Measurements from ENCODE around the gene CTNND2. TPM values are rescaled to one million over a fixed set of nuclear protein-coding genes. Genes with fewer than 3 reads are reported as not detected.

The CTNND2 gene
- total RNA-seq, 1 donor from 2014 or later: 2.5 TPM

GRCh38 chr5:11050596-11051304 lies 853.5 kb downstream of the CTNND2 start:
- H3K36me3 Mint-ChIP-seq (ENCODE audit: unreplicated experiment): no peaks in the 10 kb centered on the region

GRCh38 chr5:11048760-11049159 lies 855.5 kb downstream of the CTNND2 start:
- Mint-ChIP-seq H3K27ac (ENCODE audit: unreplicated experiment) (no peak overlapping the region), H3K4me1 (ENCODE audit: unreplicated experiment) (no peaks in the 10 kb centered on the region), H3K36me3 (ENCODE audit: unreplicated experiment) (no peaks in the 10 kb centered on the region), H3K4me3 (ENCODE audit: unreplicated experiment) (no peak overlapping the region), H3K27me3 (ENCODE audit: unreplicated experiment) (peaks cover 2% of the 10 kb centered on the region), H3K9me3 (ENCODE audit: unreplicated experiment) (no peaks in the 10 kb centered on the region)
- TF ChIP-seq CTCF (IDR thresholded peaks at IDR 0.05): no peak
- DNase-seq (ENCODE audit: extremely low spot score, unreplicated experiment): no peak

More at GRCh38 chr5:11050596-11051304, 853.5 kb downstream of the CTNND2 start:
- H3K9me3 Mint-ChIP-seq (ENCODE audit: unreplicated experiment): no peaks in the 10 kb centered on the region
- H3K27me3 Mint-ChIP-seq (ENCODE audit: unreplicated experiment): peaks cover 11% of the 10 kb centered on the region
- TF ChIP-seq CTCF (IDR thresholded peaks at IDR 0.05): no peak
- no peak overlapping the region for H3K4me3 Mint-ChIP-seq (ENCODE audit: unreplicated experiment)
- no peak overlapping the region for H3K27ac Mint-ChIP-seq (ENCODE audit: unreplicated experiment)
- DNase-seq (ENCODE audit: extremely low spot score, unreplicated experiment): no peak
- H3K4me1 Mint-ChIP-seq (ENCODE audit: unreplicated experiment): no peaks in the 10 kb centered on the region

- no peak for DNase-seq (ENCODE audit: extremely low spot score, unreplicated experiment)
- Mint-ChIP-seq H3K36me3 (ENCODE audit: unreplicated experiment) (no peaks in the 10 kb centered on the region), H3K9me3 (ENCODE audit: unreplicated experiment) (no peaks in the 10 kb centered on the region), H3K4me3 (ENCODE audit: unreplicated experiment) (no peak overlapping the region), H3K27me3 (ENCODE audit: unreplicated experiment) (no peaks in the 10 kb centered on the region), H3K4me1 (ENCODE audit: unreplicated experiment) (no peaks in the 10 kb centered on the region), H3K27ac (ENCODE audit: unreplicated experiment) (no peak overlapping the region)
- no peak for TF ChIP-seq CTCF (IDR thresholded peaks at IDR 0.05)
These were observed 856.6 kb downstream of the CTNND2 start for GRCh38 chr5:11047625-11048024.

GRCh38 chr5:11047030-11047429 lies 857.2 kb downstream of the CTNND2 start:
- Mint-ChIP-seq H3K4me1 (ENCODE audit: unreplicated experiment) (no peaks in the 10 kb centered on the region), H3K4me3 (ENCODE audit: unreplicated experiment) (no peak overlapping the region), H3K27me3 (ENCODE audit: unreplicated experiment) (no peaks in the 10 kb centered on the region), H3K27ac (ENCODE audit: unreplicated experiment) (no peak overlapping the region), H3K9me3 (ENCODE audit: unreplicated experiment) (no peaks in the 10 kb centered on the region), H3K36me3 (ENCODE audit: unreplicated experiment) (no peaks in the 10 kb centered on the region)
- no peak for TF ChIP-seq CTCF (IDR thresholded peaks at IDR 0.05)
- DNase-seq (ENCODE audit: extremely low spot score, unreplicated experiment): no peak

GRCh38 chr5:11046160-11046559 lies 858.1 kb downstream of the CTNND2 start:
- DNase-seq (ENCODE audit: extremely low spot score, unreplicated experiment): no peak
- Mint-ChIP-seq H3K9me3 (ENCODE audit: unreplicated experiment) (no peaks in the 10 kb centered on the region), H3K27ac (ENCODE audit: unreplicated experiment) (no peak overlapping the region), H3K27me3 (ENCODE audit: unreplicated experiment) (peaks cover under 1% of the 10 kb centered on the region), H3K4me1 (ENCODE audit: unreplicated experiment) (no peaks in the 10 kb centered on the region), H3K4me3 (ENCODE audit: unreplicated experiment) (no peak overlapping the region), H3K36me3 (ENCODE audit: unreplicated experiment) (no peaks in the 10 kb centered on the region)
- TF ChIP-seq CTCF (IDR thresholded peaks at IDR 0.05): no peak
